Stimulated activated CD4-positive, alpha-beta T cell treated with anti-CD3 and anti-CD28 coated beads, Interleukin-2, amount 100 ng/mL, for 4 hours (primary cell): Measurements from ENCODE around the gene PPARGC1A.

ENCODE experiments used
- DNase-seq: peaks from one replicate; pipeline ENCODE4 v3.0.0-alpha.2; 2020; ENCODE audit warnings: low read depth

The PPARGC1A gene

GRCh38 chr4:23844961-23845360, 44.9 kb downstream of the PPARGC1A start:
- DNase-seq = no peak

- no peak for DNase-seq
Observed at GRCh38 chr4:23839279-23839678, 50.6 kb downstream of the PPARGC1A start.

DNA sequence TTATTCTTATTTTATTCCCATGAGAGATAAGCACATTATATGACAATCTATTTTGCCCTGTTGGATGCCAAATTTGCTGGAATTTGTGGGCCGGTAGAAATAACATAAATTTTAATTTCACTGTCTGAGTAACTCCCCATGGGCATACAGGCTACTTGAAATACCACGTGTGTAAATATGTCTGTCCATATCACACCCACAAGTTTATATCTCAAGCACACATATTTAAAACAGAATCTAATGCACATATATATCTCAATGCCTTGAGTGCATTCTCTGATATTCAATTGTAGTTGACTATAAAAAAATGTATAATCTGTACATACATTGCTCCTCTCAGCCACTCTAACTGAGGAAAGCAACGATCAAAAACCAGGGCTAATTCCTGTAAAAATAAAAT, 51.2 kb downstream of the PPARGC1A start:
- no peak for DNase-seq

DNA sequence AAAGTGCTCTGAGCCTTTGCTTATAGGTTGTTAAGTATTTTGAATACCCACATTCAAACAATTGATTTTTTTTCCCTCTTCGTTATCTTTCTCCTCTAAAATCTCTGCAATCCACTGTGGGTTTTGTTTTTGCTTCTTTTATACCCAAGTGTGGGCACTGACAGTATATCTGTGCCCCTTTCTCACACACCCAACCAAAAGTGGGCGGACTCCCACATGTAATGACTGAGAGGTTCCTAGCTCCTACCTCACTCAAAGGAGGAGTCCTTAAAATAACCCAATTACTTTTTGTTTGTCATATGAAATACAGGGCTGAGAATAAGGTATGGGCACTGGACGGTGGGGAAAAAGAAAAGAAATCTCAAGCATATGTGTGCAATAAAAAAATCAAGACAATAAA, 51.7 kb downstream of the PPARGC1A start:
- DNase-seq = no peak

GRCh38 chr4:23837371-23837770, 52.5 kb downstream of the PPARGC1A start:
- DNase-seq = no peak

GRCh38 chr4:23835774-23836478, 53.9 kb downstream of the PPARGC1A start:
- no peak for DNase-seq

DNA sequence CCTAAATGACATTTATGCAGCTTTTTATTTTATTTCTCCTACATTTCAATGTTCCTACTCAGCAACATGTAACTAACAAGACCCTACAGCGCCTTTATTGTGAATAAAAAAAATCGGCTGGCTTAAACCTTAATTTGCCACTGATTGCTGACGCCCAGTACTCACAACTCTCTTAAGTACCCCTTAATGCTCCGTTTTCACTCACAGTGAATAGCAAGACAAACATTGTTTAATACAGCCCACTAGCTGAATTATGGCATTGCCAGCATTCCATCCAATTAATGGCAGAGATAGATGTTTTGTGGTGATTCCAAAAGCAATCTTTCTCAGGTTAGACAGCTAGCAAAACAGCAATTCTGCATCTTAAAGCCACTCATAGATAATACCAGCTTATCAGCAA, 61.1 kb downstream of the PPARGC1A start:
- no peak for DNase-seq

- no peak for DNase-seq
Observed at GRCh38 chr4:23828020-23828715, 61.7 kb downstream of the PPARGC1A start.

DNA sequence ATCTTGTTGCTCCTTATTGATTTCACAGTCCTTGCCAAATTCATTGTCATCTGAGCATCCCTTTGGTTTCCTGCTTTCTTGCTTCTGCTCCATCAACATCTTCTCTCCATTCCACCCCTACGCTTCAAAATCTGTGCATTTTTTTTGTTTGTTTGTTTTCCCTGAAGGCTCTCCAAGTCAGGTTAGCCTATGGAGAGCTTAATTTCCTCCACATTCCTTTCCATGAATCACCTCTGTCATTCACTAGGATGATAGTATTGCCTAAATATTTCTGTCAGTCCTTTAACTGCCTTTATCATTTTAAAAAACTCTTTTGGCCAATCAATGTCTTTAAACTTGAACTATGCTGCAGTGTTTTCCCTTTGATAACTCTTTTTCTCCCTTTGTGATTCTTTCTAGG, 67.7 kb downstream of the PPARGC1A start:
- no peak for DNase-seq

- DNase-seq = no peak
Observed at GRCh38 chr4:23819041-23819511, 70.8 kb downstream of the PPARGC1A start.

GRCh38 chr4:23818097-23818885, 71.6 kb downstream of the PPARGC1A start:
- DNase-seq = no peak

DNA sequence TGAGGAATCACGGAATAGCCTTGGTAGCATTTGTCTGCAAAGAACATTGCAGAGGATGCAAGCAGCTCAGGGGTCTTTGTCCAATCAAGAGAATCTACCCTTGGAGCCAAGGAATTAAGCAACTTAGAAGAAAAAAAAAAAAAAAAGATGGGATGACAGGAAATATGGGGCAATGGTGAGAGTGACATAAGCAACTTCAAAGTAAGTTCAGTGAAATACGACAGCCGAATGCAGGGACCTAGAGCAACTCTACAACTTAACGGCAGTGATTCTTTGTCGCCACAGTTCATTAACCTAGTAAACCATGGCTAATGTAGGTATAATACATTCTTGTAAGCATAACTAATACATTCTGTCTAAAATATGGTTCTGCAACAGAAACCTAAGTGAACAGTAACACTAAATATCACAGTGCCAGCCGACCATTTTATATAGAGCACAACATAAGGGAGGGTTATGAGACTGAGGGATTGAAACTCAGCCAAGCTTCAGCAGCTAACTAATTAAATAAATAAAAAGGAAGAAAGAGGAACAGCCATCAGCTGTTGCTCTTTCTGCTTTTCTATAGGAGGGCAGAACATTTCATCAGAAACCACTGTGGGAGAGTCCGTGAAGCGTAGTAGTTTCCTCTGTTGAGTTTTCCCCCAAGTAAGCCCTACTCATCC, 74.7 kb downstream of the PPARGC1A start:
- DNase-seq = no peak

GRCh38 chr4:23814587-23814986, 75.3 kb downstream of the PPARGC1A start:
- no peak for DNase-seq

GRCh38 chr4:23811161-23811560, 78.7 kb downstream of the PPARGC1A start:
- no peak for DNase-seq

GRCh38 chr4:23805450-23805851, 84.4 kb downstream of the PPARGC1A start:
- no peak for DNase-seq

DNA sequence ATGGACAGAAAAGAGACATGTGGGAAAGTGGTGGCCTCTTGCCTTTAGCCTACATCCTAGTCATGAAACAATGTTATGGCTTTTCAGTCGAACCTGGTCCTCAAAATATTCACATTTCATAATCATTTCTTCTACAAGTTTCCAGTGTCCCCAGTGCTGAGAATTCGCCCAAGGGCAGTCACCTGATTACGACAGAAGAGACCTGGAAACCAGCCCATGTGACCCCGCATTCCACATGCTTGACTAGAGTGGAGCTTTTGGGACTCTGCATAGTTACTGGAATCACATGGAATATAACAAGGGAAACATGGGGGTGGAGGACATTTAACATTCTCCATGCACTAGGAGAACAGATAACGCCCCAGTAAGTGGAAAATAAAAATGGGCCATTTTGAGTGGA, 100.1 kb downstream of the PPARGC1A start:
- DNase-seq = no peak

DNA sequence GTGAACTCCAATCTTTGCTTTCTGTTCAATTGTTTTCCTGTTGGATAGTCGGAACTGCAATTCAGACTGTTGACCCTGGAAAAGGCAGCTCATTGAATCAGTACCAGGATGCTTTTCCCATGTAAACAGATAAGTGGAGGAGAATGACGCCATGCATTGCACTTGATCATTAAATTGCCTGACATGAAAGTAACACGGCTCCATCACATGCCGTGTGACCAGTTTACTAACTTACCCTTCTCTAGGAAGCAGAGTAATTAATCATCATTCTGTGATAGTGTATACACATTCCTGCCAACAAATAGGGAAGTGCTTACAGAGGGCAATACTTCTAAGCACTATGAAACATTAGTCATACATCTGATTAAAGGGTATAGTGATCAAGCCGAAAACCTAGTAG, 101.4 kb downstream of the PPARGC1A start:
- no peak for DNase-seq

- DNase-seq = no peak
Observed at GRCh38 chr4:23788027-23788426, 101.8 kb downstream of the PPARGC1A start.

DNA sequence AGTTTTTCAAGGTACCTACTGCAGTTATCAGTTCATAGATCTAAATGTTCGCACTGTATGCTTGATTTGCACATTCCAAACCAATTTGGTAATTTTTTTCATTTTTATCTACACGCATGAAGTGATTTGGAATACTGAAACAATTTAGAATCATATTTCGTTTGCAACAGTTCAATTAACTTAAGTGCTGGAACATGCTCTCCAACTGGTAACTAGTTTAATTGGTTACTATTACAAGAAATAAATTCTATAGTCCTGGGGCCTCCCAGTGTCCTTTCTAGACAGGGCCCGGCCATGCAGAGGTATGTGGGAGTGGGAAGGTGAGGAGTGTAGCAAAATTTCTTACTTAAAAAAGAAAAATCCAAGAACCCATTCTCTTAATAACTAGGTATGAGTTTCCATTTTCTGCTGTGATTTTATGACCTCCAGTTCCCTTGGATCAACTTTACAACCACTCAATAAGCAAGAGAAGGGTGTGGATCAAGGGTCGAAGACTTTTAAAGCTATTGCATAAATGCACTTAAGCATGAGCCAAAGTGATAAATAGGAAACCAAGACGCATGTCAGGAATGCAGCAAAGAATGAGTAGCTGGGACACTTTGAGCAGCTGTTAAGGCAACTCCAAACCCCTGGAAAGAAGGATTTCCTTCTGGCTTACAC, 106.9 kb downstream of the PPARGC1A start:
- no peak for DNase-seq

DNA sequence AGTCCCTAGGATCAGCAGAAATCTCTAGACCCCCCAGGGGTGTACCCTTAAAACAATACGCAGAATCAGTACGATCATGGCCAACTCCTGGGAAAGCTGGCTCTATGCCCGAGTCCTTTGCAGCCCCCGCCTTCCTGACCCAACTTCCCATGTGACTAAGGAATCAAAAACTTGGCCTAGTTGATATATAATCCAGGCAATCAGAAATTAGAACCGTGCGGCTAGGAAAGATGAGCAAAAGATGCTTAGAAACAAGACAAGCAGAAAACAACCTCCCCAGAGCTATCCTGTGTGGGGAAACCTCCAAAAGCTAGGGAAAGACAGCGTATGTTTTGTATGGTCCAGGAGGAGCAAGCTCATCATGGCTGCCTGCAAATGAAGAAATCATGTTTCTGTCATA, 110.0 kb downstream of the PPARGC1A start:
- no peak for DNase-seq

GRCh38 chr4:23779422-23779821, 110.4 kb downstream of the PPARGC1A start:
- DNase-seq = no peak

GRCh38 chr4:23775694-23776093, 114.2 kb downstream of the PPARGC1A start:
- DNase-seq = no peak
